HG03045 (cell line): ENCODE results near the gene HOXB3.

Source experiments
- ATAC-seq: cut with Tn5 transposase; IDR thresholded peaks from one replicate; pipeline ENCODE4 v1.9.1; 2021; ENCODE audit warnings: mild to moderate bottlenecking, moderate library complexity; ENCODE audit not compliant: unreplicated experiment

Gene HOXB3

DNA sequence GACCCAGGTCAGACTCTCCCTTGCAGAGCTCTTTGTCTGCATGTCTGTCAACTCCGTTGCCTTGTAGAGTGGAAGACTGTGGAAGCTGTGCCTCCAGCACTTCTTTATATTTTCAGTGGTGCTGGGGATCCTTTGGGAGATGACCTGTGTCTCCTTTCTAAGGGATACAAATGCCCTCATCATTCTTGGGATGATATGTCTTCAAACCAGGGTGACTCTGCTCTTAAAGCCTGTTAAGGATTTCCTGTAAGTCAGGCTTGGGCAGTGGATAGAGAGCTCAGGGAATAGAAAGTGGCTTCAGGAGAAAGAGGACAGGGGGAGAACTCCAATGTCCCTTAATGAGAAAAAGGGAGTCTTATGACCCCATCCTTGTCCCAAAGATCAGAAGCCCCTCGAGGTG, 1.5 kb downstream of the HOXB3 start:
- no peak for ATAC-seq

DNA sequence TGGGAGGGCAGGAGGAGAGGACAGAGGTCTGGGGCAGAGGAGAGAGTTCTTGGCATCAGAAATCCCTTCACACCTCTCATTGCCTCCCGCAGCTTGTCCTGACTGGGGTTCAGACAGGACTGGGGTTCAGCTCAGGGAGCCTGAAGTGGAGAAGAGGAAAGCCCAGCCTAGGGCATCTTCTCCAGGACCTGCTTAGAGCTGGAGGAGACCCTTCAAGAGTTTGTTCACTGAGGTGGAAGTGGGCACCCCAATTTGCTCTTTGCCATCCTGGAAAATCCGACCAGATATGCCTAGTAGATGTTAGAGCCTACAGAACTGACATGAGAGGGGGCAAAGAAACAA, 2.0 kb downstream of the HOXB3 start:
- no peak for ATAC-seq

DNA sequence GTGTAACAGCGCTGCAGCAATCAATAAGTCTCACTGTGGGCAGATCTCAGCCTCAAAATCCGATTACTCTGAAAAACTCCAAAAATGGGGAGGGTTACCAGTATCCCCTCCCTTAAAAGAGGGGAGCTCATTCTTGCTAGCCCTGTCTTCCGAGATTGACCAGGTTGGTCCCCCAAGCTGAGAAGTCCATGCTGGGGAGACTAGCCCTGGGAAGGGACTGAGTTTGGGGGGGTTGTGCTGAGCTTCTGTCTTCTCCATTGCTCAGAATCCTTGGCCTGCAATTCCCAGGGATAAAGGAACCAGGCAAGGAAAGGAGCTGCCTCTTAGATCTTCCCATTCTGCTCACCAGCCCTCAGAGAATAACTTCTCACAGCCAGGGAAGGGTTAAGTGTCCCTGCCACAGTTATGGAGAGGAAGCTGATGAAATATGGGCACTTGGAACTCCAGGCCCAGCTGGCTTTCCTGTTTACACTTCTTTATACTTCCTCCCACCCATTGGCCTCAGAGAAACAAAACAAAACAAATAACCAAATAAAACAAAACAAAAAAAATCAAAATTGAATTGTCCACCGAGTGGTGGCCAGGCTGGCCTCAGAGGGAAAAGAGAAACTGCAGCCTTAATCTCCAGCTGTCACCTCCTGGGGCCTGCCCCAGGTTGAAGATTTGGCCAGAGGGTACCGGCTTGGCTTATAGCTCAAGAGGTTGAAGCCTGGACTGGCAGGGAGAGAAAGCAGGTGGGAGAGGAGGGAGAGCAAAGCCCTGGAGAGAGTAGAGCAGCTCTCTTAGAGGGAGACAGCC, 2.6 kb downstream of the HOXB3 start:
- no peak for ATAC-seq

DNA sequence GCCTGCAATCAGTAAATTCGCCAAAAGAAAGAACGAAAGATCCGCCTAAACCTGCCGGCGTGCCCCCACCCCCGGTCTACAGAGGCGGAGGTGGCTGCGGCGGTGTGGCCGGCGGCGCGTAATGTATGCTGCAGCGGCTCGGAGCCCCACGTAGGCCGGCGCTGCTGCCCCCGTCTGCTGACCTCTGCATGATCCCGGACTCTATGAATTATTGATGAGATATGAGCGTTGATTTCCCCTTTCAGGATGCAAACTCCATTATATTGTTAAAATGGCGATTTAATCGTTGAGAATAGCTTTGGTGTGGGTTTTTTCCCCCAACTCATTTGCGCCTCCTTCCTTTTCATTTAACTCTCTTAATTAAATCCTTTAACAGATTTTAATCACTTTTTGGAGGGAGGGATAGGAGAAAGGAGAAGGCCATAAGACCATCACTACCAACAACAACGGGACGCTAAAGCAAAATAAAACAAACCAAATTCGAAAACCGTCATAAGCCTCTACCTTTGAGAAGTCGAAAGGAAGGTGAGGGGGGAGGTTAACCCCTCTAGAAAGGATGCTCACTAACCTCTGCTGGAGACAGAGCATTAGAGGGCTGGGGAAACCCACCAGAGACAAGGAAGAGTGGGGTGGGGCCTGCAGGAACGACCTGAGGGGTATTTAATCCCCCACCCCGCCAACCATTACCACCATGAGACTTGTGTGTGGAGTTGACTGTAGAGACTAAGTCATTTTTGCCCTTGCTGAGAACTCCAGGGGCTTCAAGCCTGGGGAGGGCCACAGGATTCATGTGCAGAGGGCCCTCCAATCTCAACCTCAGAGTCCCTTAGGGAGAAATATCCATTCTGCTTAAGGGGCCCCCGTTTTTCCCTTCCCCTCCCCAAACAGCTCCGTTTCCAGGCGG, 3.4 kb downstream of the HOXB3 start:
- ATAC-seq, result no peak

DNA sequence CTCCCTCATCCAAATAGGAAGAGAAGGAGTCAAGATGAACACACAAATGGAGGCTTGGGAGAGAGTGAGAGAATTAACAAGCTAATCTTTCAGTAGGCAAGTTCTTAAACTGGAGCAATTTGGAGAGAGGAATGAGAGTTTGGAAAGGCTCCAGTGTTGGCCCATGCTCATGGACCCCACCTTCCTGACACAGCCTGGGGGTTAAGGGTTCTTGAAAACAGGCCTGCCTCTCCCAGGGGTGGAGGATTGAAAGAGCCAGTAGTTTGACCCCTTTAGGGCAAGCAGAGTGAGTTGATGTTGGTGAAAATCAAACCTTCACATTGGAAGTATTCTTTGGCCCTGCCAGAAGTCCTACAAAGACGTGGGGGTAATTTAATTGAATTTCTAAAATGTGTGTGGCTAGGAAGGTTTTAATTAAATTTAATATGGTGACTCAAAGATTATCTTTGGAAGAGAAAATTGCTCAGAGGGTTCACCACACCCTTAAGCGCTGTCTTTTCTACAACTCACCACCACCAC, 5.8 kb downstream of the HOXB3 start:
- no peak for ATAC-seq

DNA sequence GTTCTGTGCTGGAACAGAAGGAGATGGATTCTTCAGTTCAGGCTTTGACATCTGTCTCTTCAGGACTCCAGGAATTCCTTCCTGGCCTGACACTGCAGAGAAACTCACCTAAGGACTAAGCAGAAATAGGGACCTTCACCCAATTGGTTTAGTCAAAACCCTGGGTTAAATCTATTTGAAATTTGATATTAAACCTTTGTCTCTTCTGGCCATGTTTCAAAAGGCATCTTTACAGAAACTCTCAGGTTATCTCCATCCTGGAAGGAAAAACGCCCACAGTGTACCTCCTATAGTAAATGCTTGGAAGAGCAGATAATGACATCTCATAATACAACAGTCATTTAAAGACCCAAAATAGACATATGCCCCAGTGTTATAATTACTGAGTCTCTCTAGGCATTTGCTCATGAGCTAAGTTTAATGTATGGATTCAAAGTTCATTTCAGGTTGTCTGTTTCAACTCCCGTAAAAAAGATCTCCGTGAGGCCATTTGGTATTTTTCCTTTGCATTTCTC, 6.3 kb downstream of the HOXB3 start:
- no peak for ATAC-seq

DNA sequence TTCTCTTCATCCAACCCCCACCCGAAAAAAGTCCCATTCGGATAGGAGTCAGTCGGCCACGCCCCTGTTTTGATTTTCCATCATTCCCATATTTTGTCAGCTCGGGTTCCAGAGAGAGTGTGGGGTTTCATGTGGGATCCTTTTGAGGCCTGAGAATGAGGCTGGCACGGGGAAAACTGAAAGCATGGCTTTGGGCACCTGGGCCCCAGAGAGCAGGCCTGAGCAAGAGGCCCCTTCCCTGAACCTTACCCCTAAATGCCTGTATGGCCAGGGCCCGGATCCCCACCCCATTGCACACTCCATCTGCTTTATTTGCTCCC, 7.3 kb downstream of the HOXB3 start:
- no peak for ATAC-seq

DNA sequence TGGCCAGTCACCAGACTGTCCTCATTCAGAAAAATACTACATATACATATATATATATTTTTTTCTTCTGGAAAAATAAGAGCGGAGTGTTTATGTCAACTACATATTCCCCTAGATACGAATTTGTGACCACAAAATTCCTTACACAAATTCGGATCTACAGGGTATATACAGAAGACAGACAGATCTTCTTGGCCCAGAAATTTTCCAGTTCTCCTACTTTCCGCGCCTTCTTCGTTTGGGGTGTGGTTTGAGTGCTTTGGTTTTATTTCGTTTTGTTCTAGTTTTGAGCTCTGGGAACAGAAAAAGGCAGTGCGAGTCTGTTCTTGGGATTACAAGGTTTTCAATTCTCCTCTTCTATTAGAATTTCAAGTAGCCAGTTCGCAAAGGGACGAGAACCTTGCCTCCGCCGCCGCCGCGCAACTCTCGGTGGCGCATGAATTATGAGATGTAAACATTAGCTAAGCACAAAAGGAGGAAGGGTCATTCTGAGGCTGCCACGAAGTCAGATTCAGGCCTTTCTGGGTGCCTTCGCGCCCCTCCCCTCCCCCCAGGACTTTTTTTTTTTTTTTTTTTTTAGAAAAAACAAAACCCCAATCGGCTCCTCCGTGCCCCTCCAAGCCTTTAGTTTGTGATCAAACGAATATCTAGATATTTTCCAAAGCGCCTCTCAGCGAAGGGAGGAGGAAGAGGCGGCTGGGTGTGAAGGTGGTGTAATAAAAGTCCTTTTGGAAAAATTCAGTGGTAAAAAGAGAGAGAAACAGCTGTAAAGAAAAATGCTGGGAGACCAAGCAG, 10.1 kb downstream of the HOXB3 start:
- no peak for ATAC-seq

DNA sequence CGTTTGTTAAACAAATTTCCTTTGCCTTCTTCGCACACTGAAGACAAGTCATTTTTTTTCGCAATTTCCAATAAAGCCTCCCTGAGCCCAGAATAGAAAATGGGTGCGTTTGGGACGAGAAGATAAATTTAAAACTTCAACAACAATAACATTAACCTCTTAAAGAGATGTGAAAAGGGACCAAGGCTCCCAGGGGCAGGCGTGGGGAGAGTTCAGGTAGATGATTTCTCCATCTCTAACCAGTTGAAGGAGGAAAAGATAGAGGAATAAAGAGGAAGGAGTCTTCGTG, 10.6 kb downstream of the HOXB3 start:
- no peak for ATAC-seq

DNA sequence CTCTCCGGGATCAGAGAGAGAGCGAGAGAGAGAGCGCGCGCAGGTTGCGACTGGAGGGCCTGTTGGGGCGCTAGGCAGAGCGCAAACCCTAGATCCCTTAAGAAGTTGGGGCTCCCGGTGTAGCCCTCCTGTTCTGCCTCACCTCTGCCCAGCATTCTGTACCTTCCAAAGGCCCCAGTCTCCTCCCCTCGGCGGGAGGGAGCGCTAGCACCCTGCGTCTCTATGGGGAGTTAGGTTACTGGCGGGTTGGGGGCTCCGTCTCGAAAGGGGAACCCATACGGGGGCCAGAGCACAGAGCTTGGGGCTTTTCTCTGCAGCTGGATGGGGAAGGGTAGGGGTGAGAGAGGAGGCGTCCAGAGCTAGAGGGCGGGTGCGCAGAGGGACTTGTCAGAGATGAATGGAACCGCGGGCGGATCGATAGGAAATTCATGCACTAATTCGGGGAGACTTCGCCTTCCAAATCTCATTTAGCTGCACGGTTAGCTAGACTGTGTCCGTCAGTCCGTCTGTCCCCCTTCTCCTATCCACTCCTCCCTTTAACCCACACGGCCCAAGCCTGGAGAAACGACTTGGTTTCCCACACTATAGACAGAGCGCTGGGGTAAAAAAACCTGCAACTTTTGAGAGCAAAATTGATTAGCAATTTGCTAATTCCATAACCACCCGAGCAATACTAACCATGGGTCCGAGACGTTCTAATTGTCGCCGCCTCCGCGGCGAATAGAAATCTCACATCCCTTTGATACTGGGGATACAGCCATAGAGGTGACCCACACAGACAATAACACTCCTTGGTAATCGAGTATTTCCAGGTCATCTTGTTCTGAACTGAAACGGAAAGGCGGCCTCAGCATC, 11.2 kb downstream of the HOXB3 start:
- no peak for ATAC-seq

DNA sequence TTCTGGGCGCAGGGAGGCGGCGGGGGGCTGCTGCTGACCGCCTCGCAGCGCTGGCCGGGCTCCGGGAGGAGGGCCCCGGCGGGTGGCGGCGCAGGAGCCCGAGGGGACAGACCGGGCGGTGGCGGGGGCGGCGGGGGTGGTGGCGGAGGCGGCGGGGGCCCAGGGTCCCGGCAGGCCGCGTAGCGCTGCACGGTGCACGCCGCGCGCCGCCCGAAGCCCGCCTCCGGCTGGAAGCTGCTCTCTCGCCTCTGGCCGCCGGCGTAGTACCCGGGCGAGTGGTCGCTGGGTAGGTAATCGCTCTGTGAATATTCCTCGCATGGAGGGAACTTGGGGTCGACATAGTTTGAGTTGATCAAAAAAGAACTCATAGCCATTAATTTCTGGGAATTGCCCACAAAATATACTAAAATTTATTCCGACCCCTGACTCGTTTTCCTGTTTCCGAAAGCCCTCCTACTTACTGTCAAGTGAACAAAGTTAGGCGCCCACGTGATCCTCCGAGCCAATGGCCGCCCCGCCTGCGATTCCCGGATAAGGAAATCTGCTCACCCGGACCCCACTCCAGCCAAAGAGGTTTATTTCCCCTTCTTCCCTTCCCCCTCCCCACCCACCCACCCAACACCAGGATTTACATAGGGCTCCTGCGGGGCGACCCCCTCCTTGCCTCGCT, 12.0 kb downstream of the HOXB3 start, which contains the start of gene HOXB4:
Gene HOXB4, minus strand, starts transcription at position 405 of the 670 bp plus-strand sequence. Its CDS starts 31 bp downstream, at position 374.
- ATAC-seq, result no peak

DNA sequence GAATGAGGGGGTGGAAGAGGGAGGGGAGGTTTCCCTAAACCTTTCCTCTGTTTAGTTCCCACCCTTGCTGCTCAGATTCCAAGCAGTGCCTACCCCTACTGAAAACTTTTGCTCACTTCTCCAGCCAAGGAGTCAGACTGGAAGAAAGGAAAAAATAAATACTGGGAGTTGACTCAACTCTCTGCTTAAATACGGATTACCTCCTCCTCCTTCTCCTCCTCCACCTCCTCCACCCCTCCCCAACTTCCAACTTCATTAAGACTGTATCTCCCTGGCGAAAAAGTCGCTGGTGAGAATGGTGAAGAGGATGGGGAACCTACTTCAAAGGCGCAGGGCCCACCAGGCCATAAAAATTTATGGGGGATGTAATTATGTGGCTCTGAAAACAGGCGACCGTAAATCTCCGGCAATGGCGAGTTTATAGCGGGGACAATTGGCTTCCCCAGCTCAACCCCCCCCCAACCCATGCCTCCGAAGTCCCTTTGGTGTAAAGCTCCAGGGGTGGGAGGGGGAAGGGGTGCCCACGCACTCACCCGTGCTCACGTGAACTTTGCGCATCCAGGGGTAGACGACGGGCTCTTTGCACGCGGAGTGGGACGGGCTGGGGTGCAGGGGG, 12.6 kb downstream of the HOXB3 start:
- no peak for ATAC-seq

DNA sequence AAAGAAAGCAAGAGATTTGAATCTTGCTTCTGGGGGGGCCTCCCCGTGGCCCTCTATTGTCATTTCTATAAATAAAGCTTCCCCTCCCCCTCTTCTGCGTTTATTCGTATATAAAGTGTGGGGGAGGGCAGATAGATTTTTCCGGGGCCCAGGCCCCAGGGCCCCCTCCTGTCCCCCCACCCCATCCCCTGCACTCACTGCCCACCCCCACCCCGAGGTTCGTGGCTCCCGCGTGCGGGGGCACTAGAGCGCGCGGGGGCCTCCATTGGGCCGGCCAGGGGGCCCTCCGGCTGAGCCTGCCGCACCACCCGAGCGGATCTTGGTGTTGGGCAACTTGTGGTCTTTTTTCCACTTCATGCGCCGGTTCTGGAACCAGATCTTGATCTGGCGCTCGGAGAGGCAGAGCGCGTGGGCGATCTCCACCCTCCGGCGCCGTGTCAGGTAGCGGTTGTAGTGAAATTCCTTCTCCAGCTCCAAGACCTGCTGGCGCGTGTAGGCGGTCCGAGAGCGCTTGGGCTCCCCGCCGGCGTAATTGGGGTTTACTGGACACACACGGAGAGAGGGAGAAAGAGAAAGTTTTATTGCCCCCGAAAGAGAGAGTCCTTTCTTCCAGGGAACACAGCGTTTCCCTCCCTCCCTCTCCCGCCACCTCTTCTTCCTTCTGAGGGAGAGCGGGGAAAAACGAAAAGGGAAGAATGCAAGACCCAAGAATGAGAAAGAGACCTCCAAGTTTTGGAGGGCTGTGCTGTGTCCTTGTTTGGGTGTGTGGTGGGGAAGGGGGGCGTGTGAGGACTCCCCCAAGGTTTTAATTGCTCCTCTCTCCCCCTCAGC, 13.3 kb downstream of the HOXB3 start:
- ATAC-seq, result no peak

DNA sequence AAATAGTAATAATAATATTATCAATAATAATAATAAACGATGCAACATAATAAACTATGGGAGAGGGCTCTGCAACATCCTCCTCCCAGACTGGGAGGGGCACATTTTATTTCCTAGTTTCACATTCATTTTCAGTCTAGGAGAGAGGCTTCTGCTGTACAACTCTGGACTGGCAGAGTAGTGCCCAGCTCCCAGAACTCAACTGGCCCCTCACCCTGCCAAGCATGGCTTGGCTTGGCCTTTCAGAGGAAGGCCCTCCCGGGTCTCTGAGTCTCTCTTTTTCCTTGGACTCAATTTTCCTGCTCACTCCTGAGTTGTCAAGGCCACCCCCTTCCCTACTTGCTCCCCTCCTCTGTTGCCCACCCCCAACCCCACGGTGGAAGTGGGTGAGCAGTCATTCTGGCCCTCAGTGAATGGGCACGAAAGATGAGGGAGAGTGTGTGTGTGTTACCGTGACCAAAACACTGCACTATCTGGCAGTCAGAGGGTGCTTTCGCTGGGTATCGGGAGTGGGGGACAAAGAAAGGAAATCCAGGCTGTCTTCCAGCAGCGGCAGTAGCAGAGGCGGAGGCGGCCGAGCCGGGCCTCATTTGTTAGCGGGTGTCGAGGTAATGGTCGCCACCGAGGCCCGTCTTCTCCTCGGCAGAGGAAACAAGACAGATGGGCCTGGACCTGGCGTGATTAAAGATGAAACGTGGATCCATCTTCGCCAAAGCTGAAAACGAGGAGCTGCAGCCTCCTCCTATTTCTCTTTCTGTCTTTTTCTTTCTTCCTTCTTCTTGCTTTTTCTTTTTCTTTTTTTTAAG, 14.2 kb downstream of the HOXB3 start:
- no peak for ATAC-seq

DNA sequence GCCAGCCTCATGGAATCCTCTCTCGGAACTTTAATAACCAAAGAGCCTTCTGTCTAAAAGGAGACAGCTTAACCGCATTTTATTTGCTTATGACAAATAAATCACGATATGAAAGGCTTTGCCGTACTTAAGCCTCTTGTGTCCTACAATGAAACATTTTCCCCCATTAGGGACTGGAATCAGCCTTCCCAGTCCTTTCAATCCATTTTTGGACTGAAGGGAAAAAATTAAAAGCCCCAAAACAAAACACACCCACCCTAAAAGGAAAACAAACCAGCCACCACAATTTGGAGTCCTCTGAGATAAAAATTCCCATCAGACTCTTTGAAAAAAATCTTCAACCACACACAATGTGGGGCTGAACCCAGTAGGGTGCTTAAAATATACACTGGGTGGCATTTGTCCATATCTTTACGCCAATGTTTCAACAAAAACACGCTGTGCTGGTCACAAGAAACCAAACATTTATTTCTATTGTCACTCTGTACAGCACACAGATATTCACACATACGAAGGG, 14.9 kb downstream of the HOXB3 start:
- no peak for ATAC-seq

DNA sequence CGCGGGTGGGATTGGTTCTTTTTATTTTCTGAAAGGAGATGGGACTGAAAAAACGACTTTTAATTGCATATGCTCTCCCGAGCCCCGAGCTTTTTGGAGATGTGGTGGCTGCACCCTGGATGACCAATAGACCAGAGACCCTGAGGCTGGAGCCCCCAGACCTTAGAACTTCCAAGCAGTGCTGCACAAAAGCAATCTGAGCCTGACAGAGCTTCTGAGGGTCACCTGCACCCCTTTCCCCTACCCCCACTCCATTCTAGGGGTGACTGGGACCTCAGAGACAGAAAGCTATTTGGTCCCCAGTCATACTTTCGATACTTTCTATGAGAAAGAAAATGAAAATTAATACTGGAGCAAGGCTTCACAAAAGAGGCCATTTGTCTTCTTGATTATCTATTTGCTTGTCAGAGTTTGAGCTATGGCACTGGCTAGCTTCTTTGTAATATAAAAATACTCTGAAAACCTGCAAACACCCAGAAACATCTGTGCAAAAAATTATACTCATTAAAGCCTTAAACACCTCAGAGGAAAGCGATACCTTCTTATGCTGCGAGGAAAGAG, 15.5 kb downstream of the HOXB3 start:
- no peak for ATAC-seq

DNA sequence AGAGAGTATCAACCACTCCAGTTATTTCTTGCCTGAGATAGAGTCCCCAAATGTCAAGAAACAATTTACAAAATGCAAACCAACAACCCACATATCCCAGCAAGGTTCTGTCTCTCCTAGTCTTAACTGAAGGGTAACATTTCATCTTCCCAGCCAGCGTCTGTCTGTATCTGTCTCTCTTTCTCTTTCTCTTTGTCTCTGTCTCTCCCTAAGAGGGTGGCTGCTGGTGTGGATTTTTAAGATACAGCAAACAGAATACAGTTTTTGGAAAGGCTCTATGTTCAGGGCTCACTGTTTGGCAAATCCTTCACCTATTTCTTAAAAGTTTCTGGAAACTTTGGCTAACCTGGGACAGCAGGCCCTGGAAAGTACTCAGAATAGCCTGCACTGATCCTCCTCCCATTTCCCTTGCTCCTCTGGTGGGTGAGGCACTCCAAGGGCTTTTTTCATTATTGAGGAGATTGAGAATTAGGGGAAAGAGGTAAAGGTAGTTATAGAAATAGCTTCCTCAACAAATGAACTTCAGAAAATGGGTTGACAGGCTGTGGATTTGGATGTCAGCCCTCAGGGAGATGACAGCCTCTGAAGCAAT, 18.1 kb downstream of the HOXB3 start:
- ATAC-seq, result no peak
